MM.1S (cell line): ENCODE results near the gene ESR2.

Experiments
- EZH2 ChIP-seq: fragments of 300-600 bp; sonication (generic); optimal IDR thresholded peaks from 2 replicates; pipeline ENCODE3; 2017; ENCODE audit warnings: low read depth, mild to moderate bottlenecking, antibody characterized with exemption, low read length, mixed read lengths
- EZH2phosphoT487 ChIP-seq: fragments of 300-600 bp; sonication (generic); IDR thresholded peaks from 2 replicates; pipeline ENCODE4 v1.6.1; 2018; ENCODE audit warnings: antibody characterized with exemption, low read length
- TF ChIP-seq, protein P1 (sequence below): fragments of 300-600 bp; sonication (generic); IDR thresholded peaks from 2 replicates; pipeline ENCODE4 v1.5.1; 2016; ENCODE audit warnings: antibody characterized with exemption, low read length, mixed read lengths

DNA sequence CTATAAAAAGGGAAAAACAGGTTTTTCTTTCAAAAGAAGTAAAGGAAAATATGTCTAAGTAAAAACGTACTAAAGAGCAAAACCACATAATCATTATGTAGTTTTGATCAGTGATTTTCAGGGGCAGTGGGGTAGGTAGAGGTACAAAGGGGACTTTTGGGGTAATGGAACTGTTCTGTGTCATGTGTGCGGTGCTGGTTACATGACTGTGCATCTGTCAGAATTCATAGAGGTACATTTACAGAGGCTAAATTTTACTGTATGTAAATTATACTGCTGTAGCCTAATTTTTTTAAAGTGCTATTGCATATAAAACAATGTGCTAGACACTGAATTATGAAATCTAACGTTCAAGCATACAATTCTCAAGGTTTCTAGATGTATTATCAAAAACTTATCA, 2.0 kb downstream of the ESR2 start:
- TF ChIP-seq, protein P1, sequence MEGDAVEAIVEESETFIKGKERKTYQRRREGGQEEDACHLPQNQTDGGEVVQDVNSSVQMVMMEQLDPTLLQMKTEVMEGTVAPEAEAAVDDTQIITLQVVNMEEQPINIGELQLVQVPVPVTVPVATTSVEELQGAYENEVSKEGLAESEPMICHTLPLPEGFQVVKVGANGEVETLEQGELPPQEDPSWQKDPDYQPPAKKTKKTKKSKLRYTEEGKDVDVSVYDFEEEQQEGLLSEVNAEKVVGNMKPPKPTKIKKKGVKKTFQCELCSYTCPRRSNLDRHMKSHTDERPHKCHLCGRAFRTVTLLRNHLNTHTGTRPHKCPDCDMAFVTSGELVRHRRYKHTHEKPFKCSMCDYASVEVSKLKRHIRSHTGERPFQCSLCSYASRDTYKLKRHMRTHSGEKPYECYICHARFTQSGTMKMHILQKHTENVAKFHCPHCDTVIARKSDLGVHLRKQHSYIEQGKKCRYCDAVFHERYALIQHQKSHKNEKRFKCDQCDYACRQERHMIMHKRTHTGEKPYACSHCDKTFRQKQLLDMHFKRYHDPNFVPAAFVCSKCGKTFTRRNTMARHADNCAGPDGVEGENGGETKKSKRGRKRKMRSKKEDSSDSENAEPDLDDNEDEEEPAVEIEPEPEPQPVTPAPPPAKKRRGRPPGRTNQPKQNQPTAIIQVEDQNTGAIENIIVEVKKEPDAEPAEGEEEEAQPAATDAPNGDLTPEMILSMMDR: no peak
- TF ChIP-seq EZH2 (no peak), EZH2phosphoT487 (no peak)
